ENCODE measurements around the gene STPG3.
A peak's percentile ranks its signal among the peaks of the same experiment; 100 is the strongest.

DNA sequence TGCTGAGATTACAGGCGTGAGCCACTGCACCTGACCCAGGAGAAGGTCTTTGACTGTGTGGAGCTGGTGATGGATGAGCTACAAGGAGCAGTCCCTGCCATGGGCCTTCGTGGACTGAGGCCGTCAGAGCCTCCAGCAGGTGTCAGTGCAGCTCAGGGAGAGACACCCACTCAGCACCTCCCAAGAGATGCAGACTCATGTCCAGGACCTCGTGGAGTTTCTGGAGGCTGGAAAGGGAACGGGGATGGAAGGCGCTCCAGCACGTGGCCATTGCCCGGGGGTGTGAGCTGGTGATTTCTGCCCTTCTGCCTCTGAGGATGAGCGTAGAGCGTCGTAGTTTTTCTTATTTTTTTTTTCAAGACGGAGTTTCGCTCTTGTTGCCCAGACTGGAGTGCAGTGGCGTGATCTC, 35.9 kb downstream of the STPG3 start:
- TF ChIP-seq, protein P1, sequence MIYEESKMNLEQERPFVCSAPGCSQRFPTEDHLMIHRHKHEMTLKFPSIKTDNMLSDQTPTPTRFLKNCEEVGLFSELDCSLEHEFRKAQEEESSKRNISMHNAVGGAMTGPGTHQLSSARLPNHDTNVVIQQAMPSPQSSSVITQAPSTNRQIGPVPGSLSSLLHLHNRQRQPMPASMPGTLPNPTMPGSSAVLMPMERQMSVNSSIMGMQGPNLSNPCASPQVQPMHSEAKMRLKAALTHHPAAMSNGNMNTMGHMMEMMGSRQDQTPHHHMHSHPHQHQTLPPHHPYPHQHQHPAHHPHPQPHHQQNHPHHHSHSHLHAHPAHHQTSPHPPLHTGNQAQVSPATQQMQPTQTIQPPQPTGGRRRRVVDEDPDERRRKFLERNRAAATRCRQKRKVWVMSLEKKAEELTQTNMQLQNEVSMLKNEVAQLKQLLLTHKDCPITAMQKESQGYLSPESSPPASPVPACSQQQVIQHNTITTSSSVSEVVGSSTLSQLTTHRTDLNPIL (CRISPR knock-in tag; IDR thresholded peaks at IDR 0.05), result no peak
- TF ChIP-seq, protein P2, sequence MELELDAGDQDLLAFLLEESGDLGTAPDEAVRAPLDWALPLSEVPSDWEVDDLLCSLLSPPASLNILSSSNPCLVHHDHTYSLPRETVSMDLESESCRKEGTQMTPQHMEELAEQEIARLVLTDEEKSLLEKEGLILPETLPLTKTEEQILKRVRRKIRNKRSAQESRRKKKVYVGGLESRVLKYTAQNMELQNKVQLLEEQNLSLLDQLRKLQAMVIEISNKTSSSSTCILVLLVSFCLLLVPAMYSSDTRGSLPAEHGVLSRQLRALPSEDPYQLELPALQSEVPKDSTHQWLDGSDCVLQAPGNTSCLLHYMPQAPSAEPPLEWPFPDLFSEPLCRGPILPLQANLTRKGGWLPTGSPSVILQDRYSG (tag; conservative IDR thresholded peaks at IDR 0.05; ENCODE audit: low read depth), result no peak
- TF ChIP-seq, protein P3, sequence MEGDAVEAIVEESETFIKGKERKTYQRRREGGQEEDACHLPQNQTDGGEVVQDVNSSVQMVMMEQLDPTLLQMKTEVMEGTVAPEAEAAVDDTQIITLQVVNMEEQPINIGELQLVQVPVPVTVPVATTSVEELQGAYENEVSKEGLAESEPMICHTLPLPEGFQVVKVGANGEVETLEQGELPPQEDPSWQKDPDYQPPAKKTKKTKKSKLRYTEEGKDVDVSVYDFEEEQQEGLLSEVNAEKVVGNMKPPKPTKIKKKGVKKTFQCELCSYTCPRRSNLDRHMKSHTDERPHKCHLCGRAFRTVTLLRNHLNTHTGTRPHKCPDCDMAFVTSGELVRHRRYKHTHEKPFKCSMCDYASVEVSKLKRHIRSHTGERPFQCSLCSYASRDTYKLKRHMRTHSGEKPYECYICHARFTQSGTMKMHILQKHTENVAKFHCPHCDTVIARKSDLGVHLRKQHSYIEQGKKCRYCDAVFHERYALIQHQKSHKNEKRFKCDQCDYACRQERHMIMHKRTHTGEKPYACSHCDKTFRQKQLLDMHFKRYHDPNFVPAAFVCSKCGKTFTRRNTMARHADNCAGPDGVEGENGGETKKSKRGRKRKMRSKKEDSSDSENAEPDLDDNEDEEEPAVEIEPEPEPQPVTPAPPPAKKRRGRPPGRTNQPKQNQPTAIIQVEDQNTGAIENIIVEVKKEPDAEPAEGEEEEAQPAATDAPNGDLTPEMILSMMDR (IDR thresholded peaks at IDR 0.05 in 2 of 3, conservative IDR thresholded peaks at IDR 0.05 in 1 of 3; ENCODE audit: insufficient read depth in 2 of 3, low read depth in 1 of 3, low read length in 3 of 3), result peak; percentile 82 to 86 (median 82)
- TF ChIP-seq EZH2 (IDR thresholded peaks at IDR 0.05; ENCODE audit: borderline replicate concordance, low read depth, low read length) (no peak), ERF (CRISPR knock-in tag; IDR thresholded peaks at IDR 0.05) (no peak), WHSC1 (IDR thresholded peaks at IDR 0.05; ENCODE audit: low read length) (no peak), POLR2AphosphoS2 (IDR thresholded peaks at IDR 0.05; ENCODE audit: low read length) (no peak), ZNF57 (CRISPR knock-in tag; IDR thresholded peaks at IDR 0.05) (no peak)
- TF ChIP-seq, protein P4, sequence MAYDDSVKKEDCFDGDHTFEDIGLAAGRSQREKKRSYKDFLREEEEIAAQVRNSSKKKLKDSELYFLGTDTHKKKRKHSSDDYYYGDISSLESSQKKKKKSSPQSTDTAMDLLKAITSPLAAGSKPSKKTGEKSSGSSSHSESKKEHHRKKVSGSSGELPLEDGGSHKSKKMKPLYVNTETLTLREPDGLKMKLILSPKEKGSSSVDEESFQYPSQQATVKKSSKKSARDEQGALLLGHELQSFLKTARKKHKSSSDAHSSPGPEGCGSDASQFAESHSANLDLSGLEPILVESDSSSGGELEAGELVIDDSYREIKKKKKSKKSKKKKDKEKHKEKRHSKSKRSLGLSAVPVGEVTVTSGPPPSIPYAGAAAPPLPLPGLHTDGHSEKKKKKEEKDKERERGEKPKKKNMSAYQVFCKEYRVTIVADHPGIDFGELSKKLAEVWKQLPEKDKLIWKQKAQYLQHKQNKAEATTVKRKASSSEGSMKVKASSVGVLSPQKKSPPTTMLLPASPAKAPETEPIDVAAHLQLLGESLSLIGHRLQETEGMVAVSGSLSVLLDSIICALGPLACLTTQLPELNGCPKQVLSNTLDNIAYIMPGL (CRISPR knock-in tag; IDR thresholded peaks at IDR 0.05), result no peak
- TF ChIP-seq, protein P5, sequence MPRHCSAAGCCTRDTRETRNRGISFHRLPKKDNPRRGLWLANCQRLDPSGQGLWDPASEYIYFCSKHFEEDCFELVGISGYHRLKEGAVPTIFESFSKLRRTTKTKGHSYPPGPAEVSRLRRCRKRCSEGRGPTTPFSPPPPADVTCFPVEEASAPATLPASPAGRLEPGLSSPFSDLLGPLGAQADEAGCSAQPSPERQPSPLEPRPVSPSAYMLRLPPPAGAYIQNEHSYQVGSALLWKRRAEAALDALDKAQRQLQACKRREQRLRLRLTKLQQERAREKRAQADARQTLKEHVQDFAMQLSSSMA (CRISPR knock-in tag; IDR thresholded peaks at IDR 0.05), result no peak
